Cerebellar nuclear complex (tissue), 1 donor: ENCODE data around the gene COPS3.

Source experiments
- DNase-seq, 2 experiments: peaks; one replicate each; lab custom pipeline; 2025; lab: John Stamatoyannopoulos, UW

Gene COPS3

DNA sequence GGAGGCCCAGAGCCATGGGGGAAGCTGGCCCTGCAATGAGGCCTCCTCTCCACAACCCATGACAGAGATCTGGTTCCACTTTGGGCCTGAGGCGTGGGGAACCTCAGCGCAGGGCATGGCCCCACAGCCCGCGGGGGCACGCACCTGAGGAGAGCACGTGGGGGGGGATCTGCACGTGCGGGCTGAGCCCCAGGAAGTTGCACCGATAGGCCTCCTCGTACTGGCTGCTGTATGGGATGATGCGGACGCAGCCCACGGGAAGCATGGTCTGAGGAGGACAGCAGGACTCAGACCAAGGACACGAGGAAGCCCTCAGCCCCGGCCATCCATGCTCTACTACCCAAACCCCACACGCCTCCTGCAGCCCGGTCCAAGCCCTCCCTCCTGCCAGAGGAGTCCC lies 64.8 kb downstream of the COPS3 start:
- DNase-seq: no peak

DNA sequence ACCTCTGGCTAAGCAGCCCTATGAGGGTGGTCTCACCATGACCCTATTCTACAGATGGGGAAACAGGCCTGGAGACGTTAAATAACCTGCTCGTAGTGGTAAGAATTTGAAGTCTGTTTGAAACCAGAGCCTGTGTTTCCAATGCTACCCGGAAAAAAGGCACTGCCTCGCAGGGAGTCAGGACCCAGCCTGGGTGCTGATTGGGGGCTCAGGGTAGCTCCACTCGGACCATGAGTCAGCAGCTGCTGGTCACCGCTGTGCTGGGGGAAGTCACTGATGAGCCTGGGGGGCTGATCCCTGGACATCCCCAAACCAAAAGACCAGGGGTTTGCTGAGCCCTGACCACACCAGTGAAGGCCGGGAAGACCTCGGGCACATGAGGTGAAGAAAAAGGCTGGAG lies 65.5 kb downstream of the COPS3 start:
- DNase-seq: no peak

DNA sequence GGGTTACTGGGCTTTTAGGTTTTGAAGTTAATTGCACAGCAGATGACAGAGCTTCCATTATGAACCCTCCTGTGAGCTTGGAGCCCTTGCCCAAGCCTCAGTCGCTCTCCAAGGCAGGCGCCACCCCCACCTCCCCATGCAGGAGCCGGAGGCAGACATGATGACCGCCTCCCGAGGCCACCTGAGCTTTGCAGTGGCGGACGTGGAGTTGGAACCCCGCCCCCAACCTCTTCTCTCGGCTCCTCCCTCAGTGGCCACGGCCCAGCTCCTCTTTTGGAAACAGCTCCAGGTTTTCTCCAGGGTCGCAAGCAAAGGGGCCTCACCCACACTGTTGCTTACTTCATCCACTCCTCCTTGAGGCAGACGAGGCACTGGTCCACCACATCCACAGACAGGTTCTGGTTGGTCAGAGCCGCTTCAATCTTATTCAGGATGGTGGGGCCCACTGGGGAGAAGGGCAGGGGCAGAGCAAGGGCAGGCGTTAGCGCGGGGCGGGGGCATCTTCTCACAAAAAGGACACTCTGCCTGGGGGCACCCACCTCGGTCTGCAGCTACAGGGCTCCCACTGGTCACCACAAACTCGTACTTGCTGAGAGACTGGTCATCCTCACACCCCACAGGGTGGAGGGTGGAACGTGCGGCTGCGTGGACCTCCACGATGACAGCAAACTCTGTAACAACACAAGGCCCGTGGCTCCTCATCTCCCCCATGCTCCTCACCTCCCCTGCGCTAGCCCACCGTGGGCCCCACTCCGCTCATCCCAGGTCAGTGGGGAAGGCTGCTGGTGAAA lies 66.2 kb downstream of the COPS3 start:
- DNase-seq: no peak

DNA sequence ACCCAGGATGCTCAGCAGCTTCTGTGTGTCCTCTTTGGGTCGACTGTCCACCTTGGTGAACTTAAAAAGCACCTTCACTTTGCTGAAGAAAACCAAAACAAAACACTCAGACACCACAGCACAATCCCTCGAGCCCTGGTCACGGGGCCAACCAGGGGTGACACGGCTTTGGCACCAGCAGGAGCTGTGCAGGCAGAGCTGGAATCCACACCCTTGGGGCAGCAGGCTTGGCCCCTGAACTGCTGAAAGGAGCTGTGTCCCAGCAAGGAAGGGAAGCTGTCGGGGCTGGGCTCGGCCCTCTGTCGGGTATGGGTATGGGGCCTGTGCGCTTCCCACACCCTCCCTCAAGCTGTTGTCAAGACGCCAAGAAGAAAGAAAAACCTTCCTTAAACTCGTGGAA lies 67.3 kb downstream of the COPS3 start:
- DNase-seq: no peak

DNA sequence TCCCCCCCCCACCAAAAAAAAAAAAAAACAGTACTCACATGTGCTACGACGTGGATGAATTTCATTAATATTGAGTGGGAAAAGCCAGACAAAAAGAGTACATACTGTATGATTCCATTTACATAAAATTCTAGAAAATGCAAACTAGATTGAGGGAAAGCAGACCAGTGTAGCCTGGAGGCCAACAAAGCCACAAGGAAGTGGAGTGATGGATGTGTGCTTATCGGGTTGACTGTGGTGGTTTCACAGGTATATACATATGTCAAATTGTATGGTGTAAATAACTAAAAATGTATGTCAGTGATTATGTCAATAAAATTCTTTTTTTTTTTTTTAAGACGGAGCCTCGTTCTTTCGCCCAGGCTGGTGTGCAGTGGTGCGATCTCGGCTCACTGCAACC lies 73.0 kb downstream of the COPS3 start:
- no peak for DNase-seq

DNA sequence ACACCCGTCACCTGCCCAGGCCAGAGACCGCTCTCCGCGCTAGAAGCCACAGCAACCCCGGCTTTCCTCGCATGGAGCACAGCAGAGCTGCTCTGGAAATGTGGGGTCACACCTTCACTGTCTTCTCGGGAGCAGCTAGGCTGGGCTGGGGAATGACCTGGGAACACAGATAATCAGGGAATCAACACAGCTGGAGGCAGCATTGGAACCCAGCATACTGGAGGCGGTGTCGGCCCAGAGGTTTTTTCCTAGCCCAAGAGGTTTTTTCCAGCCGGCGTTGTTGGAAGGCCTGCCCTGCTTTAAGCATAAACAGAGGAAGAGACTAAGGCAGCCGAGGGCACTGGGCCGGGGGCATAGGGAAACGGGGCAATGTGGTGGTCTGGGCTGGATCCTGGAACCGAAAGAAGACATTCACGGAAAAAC lies 74.1 kb downstream of the COPS3 start:
- DNase-seq: no peak

DNA sequence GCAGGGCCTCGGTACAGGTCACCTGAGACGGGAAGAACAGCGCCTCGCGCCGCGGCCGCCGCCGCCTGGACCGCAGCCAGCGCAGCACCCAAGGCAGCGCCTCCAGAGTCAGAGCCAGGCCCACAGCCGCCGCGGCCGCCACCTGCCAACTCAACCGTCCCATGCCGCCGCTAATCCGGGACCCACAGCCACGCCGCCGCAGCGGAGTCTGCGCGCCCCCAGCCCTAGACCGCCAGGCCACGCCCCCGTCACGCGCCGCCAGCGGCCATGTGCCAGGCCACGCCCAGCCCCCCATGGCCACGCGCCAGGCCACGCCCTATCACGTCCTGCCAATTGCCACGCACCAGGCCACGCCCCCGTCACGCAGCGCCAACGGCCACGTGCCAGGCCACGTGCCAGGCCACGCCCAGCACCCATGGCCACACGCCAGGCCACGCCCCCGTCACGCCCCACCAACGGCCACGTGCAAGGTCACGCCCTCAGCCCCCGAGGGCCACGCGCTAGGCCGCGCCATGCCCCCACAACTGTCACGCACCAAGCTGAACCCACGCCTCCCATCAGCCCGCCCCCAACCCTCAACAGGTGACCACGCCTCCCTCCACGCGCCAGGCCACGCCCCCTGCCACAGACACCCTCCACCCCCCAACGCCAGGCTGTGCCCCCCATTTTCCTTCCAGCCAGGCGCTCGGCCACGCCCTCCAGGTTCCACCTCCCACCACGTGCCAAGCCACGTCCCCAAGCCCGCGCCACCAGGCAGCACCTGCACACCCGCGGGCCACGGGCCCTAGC lies 74.7 kb downstream of the COPS3 start, which contains the start of gene PLD6:
PLD6 (minus strand) TSS at position 210 of the 789 bp plus-strand sequence; CDS start at position 163, 47 bp downstream.
- DNase-seq: no peak

DNA sequence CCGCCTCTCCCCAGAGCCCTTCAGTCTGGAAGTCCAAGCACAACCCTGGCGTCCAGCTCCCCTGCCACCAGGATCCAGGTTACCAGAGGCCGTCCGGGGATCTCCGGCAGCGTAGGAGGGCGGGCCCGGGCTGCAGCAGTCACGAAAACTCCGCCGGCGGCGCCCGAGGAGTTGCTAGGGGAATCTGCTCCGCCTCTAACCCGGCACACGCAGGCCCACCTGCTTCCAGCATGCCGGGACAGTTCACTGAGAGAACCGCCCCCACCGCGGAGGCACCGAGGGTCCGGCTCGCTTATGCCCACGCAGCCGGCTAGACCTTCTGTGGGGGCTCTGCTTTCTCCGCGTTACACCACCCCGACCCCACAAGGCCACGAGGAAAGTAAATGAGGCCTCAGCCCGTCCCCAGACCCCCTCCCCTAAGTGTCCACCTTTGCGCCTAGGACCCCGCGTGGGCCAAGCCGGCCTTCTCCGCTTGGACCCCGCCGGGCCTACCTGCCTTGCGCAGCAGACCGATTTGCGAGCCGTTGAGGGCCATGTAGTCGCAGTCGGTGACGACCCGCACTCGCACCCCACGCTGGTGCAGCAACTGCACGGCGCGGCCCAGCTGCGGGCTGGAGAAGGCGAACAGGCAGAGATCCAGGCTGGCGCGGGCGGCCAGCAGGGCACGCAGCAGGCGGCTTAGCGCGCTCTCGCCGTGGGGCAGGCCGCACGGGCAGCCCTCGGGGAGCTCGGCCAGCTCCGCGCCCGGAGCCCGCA lies 75.5 kb downstream of the COPS3 start:
- no peak for DNase-seq

DNA sequence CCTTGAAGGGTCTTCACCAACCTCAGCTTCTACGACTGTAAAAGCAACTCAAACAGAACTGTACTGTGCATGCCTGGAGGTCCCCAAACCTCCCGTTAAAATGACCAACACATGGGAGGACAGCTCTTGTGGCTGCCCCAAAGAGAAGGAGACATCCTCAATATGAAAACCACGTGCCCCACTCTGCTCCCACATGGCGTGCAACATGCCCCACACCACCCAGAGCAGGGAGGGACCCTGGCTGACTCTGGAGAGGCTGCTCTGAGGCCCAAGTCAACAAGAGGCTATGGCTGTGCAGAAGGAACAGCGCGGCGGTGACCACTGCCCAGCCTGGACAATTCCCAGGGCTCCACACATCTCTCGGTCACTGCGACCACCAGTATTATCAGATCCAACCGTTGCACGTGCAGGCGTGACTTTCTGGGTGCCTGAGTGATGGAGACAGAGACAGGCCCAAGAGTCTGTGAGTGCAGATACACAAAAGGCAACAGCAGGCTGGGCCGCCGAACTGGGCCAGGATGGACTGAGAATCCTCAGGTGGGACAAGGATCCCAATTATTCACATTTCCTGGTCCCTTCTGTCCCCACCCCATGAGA lies 76.3 kb downstream of the COPS3 start:
- no peak for DNase-seq

DNA sequence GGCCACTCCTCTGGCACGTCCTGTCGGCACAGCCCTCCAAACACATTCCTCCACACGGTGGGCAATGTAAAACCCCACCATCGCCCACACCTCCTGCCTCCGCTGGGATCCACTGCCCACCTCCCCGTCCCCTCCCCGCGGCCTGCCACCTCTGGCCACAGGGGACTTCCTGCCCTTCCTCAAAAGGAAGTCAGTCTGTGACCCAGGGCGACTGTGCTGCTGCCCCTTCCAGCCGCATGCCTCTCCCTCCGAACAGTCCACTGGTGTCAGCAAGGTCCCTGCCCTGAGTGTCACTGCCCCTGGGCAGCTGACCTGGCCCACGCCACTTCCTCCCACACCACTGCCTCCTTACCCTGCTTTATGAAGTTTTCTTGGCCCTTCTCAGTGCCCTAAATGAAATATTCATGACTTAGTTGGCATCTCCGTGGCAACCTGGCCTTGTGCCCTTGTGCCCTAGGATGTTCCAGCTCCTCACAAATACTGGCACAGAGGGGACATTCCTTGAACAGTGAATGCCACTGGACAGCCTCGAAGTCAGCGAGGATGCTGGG lies 76.9 kb downstream of the COPS3 start:
- no peak for DNase-seq

DNA sequence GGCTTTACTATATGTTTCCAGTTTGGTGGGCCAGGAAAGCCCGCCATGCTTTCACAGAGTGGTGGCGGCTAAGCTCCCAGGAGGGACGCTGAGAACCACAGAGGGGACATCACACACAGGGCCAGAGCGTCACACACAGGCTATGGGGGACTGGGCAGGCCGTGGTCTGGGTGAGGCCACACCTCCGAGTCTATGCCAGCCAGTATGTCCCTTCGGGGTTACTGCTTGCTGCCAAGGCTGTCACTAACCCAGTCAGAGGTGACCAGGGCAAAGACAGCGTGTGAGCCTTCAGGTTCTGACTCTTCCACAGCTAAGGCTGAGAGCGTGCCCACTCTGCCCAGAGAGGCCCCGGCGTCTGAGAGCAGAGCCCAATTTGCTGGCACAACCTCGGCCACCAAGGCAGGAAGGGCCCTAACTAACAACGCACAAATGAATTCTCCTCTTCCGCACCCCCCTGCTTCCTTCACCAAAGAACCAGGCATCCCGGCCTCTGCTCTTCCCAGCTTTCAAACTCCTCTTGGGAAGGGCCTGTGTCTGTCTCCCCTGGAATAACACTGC lies 77.8 kb downstream of the COPS3 start:
- DNase-seq: no peak

DNA sequence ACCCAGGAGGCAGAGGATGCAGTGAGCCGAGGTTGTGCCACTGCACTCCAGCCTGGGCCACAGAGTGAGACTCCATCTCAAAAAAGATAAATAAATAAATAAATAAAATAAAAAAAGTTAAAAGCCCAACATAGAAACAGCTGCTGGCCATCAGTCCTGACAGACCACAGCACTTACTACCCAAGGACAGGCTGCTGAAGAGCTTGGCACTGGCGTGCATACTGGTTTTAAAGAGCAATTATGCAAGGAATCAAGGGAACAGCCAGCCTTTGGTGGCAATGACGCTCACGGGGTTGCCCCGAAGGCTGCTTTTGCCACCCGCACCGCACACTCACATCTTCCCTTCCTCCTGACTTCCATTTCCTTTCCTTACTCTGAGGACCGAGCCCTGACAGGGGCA lies 79.1 kb downstream of the COPS3 start:
- DNase-seq: no peak

DNA sequence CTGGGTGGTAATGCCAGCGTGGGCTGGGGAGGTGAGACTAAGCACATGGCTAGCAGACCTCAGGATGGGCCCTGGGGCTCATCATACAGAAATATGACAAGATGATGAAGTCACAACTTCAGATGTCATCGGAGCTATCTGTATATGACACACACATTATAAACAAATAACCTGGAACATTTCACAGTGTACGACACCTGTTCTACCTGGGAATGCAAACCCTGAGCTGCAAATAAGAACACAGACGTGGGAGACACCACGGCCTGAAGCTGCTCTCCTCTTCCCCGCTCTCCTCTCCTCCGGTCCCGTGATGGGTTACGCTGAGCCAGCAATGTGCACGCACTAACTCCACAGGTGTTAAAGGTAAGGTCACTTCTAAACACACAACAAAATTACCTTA lies 79.8 kb downstream of the COPS3 start:
- no peak for DNase-seq

DNA sequence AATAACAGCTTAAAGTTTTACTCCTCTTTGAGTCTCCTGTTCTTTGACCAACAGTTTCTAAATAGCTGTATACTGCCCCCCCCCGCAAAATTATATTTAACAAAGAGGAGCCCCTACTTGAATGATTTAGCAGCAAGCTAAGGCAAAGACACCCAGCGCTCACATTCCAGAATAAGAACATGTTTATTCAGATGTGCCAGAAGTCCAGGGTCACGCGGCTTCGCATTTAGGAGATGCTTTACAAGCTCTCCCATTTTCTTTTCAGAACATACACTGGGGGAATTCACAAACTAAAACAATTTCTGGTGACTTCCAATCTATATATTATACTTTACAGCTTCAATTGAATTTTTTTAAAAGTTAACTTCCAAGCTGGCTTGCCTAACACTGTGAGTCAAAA lies 80.2 kb downstream of the COPS3 start:
- DNase-seq: no peak

DNA sequence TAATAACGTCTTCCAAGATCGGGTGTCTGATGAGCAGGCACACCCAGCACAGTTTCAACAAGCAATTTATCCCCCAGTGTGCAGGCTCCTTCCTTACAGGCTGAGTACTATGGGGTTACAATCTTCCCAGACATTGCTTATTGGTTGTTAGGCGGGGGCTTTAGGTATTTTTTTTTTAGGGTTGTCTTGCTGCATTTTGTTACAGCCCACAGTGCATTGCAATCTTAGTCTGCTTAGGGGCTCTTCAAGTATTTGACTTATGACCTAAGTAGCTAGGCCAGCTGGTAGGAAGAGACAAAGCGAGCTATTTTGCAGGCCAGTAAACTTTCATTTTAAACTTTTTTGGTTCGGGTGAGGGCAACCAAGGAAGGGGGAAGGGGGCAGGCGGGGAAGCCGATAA lies 80.7 kb downstream of the COPS3 start:
- DNase-seq: no peak

DNA sequence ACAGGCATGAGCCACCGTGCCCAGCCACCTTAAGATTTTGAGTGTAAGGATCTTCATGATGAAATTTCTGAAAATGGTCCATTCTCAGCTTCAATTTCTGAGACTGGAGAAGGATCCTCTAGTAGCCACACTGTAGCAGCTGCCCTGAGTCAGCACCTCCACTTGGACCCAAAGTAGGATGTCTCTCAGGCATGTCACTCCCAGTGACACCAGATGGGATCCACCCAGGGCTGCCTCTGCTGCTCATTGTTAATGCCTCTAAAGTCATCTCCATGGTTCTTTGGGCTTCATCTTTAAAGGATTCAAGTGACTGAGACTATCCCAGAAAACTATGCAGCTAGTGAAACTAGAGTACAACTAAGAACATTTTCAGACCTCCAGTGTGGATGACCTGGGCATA lies 82.8 kb downstream of the COPS3 start:
- no peak for DNase-seq

DNA sequence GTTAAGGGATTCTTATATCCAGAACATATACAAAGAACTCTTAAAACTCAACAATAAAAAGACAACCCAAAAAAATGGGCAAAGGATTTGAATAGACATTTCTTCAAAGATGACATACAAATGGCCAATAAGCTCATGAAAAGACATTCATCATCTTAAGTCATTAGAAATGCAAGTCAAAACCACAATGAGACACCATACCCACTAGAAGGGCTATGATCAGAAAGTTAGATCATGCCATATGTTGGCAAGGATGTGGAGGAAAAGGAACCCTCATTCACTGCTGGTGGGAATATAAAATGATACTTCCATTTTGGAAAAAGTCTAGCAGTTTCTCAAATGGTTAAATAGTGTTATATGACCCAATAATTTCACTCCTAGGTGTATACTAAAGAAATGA lies 84.3 kb downstream of the COPS3 start:
- DNase-seq: no peak
